Endothelial cell of umbilical vein (primary cell): Measurements from ENCODE around the gene PLEKHA5. TPM values are rescaled to one million over a fixed set of nuclear protein-coding genes. Genes with fewer than 3 reads are reported as not detected.
"Not testable (repeated sequence)": the region's sequence is repeated elsewhere in the genome, so short reads cannot be mapped to it uniquely, and the experiment has no call there.

Experiments used
- BruUV-seq: library from RNA; stranded (reverse); fragments of 400-500 nt; replicated peaks from 2 replicates; lab custom pipeline; 2021; lab: Mats Ljungman, UMichigan
- CTCF ChIA-PET: fragments of 300-600, 350-600 bp; sonication (Branson Sonifier 250); formaldehyde crosslinking; loops from one replicate; lab custom pipeline; 2021; ENCODE audit warnings: antibody characterized with exemption, inconsistent platforms; lab: Charles Lee
- POLR2A ChIA-PET: fragments of 300-600, 350-600 bp; sonication (Branson Sonifier 250); formaldehyde crosslinking; loops from one replicate; lab custom pipeline; 2021; ENCODE audit warnings: antibody characterized with exemption, inconsistent platforms; lab: Charles Lee
- DNase-seq: peaks from one replicate; pipeline ENCODE4 v3.0.0-alpha.2; 2011; ENCODE audit warnings: low read depth, low spot score
- FAIRE-seq: peaks from 2 replicates; lab custom pipeline; 2011; peaks lifted over from hg19 to GRCh38; lab: Jason Lieb, UNC
- H2AFZ ChIP-seq: 2 replicates; pipeline ENCODE4 v1.6.0; 2012; ENCODE audit warnings: low read depth, low read length, control low read depth, inconsistent platforms
- H3K27ac ChIP-seq: 2 replicates; pipeline ENCODE4 v1.5.1; 2011; ENCODE audit warnings: low read depth, mild to moderate bottlenecking, control low read depth, low read length, moderate library complexity; ENCODE audit not compliant: insufficient read depth
- H3K27me3 ChIP-seq, 2 experiments: 2 replicates each; pipeline versions ENCODE4 v1.6.0 to v1.6.1; 2011; ENCODE audit warnings: low read length in 2 of 2, mixed read lengths in 1 of 2; ENCODE audit not compliant: control insufficient read depth in 2 of 2, insufficient read depth in 2 of 2
- H3K36me3 ChIP-seq, 2 experiments: 2 replicates in 1 of 2; 3 replicates in 1 of 2; pipeline ENCODE4 v1.5.1; 2011; ENCODE audit warnings: low read length in 2 of 2, mild to moderate bottlenecking in 1 of 2, moderate library complexity in 1 of 2; ENCODE audit not compliant: control insufficient read depth in 2 of 2, insufficient read depth in 2 of 2; ENCODE audit errors: extremely low read depth in 1 of 2
- H3K4me1 ChIP-seq: 3 replicates; pipeline ENCODE4 v1.5.1; 2011; ENCODE audit warnings: mild to moderate bottlenecking, low read length; ENCODE audit not compliant: control insufficient read depth, insufficient read depth; ENCODE audit errors: extremely low read depth
- H3K4me2 ChIP-seq: 2 replicates; pipeline ENCODE4 v1.6.1; 2011; ENCODE audit warnings: low read length, control low read depth, mixed read lengths; ENCODE audit not compliant: insufficient read depth
- H3K4me3 ChIP-seq, 3 experiments: fragments of 200-600 bp in 1 of 3; sonication (generic), shearing (Covaris generic) in 1 of 3; replicated peaks in 1 of 3; 2 replicates each; pipeline ENCODE4 v1.5.1; 2011 to 2016; ENCODE audit warnings: control low read depth in 3 of 3, low read length in 3 of 3, mild to moderate bottlenecking in 2 of 3, inconsistent platforms in 1 of 3, low read depth in 1 of 3, moderate library complexity in 1 of 3; ENCODE audit not compliant: insufficient read depth in 1 of 3
- H3K79me2 ChIP-seq: 2 replicates; pipeline ENCODE4 v1.6.0; 2012; ENCODE audit warnings: low read length, inconsistent platforms; ENCODE audit not compliant: control insufficient read depth, insufficient read depth
- H3K9ac ChIP-seq: replicated peaks from 2 replicates; pipeline ENCODE3; 2011; ENCODE audit warnings: low read length, control low read depth; ENCODE audit not compliant: insufficient read depth; ENCODE audit errors: extremely low read depth
- H3K9me1 ChIP-seq: replicated peaks from 3 replicates; pipeline ENCODE4 v1.6.0; 2011; ENCODE audit warnings: mild to moderate bottlenecking, low read length; ENCODE audit not compliant: control insufficient read depth, insufficient read depth; ENCODE audit errors: extremely low read depth
- H3K9me3 ChIP-seq: replicated peaks from 2 replicates; pipeline ENCODE4 v1.5.1; 2012; ENCODE audit warnings: low read length, inconsistent platforms; ENCODE audit not compliant: control insufficient read depth, insufficient read depth
- H4K20me1 ChIP-seq: replicated peaks from 2 replicates; pipeline ENCODE3; 2011; ENCODE audit warnings: mild to moderate bottlenecking, low read length; ENCODE audit not compliant: control insufficient read depth, insufficient read depth; ENCODE audit errors: extremely low read depth
- EZH2 ChIP-seq: IDR thresholded peaks from 2 replicates; pipeline ENCODE4 v1.6.1; 2012; ENCODE audit warnings: borderline replicate concordance, low read depth, mild to moderate bottlenecking, moderate library complexity, low read length, inconsistent platforms; ENCODE audit not compliant: severe bottlenecking
- dilution Hi-C: fragments of 300-500 bp; cut with MboI; formaldehyde crosslinking; loops from one replicate; pipeline ENCODE4 v1.15.0; 2019; ENCODE audit warnings: low sequenced_read_pairs; ENCODE audit not compliant: extremely low pct_ligation_motif_present
- intact Hi-C: fragments of 100-400 bp; cut with micrococcal nuclease; formaldehyde crosslinking; loops from one replicate; pipeline ENCODE4 v1.10.0; 2022
- polyA plus RNA-seq, 4 experiments: library from polyadenylated mRNA; depleted of rRNA in 3 of 4; stranded (reverse) in 3 of 4; unstranded in 1 of 4; fragments of >200 nt; gene quantifications; 2 replicates each; pipeline versions ENCODE4 v1.2.1 to v1.2.3, GENCODE V29; 2011 to 2012; ENCODE audit warnings: missing spikeins in 1 of 4
- total RNA-seq: library from RNA; stranded (reverse); gene quantifications from 2 replicates; pipeline ENCODE4 v1.2.3, GENCODE V29; 2021

PLEKHA5 gene
- total and polyA plus RNA-seq, 2 donors (not counting 3 experiments of a cell fraction or from before 2014, with no cell fraction given) = 2.5 to 12.7 TPM

DNA sequence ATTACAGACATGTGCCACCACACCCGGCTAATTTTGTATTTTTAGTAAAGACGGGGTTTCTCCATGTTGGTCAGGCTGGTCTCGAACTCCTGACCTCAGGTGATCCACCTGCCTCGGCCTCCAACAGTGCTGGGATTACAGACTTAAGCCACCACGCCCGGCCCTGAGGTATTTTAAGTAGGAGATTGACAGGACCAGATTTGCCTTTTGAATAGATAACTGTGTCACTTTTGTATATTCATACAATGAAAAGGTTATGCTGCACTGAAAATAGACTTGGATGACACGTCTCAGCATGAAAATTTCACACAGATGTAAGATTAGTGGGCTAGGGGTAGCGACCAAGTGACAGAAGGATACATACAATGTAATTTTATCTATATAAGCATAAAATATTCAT is 263.1 kb downstream of the PLEKHA5 start:
- intact Hi-C loops, H2AFZ ChIP-seq, DNase-seq, H3K4me2 ChIP-seq, H3K79me2 ChIP-seq, dilution Hi-C loops, POLR2A ChIA-PET, H4K20me1 ChIP-seq, H3K4me3 ChIP-seq, H3K36me3 ChIP-seq, H3K27me3 ChIP-seq, H3K9ac ChIP-seq, H3K9me3 ChIP-seq, H3K9me1 ChIP-seq, H3K27ac ChIP-seq, H3K4me1 ChIP-seq, BruUV-seq, FAIRE-seq, CTCF ChIA-PET: not testable (repeated sequence)

DNA sequence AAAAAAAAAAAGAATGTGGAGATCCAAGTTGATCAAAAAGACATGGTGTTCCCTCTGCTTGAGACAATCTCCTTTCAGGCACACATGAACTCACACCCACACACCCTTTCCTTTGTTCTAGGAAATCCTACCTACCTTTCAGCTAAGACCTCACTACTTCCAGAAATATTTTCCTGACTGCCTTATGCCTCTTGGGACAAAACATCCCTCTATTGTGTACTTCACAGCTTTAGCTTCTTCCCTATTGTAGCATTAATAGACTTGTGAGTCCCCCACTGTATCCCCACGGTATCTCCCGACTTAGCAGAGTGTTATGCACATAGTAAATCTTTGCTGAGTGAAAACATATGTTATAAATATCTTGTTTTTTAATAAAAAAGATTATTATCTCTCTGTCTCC is 264.9 kb downstream of the PLEKHA5 start:
- no peaks in the 10 kb centered on the region for H3K79me2 ChIP-seq
- FAIRE-seq = no peak
- dilution Hi-C loops = no loop called here
- H3K9me3 ChIP-seq = no peaks in the 10 kb centered on the region
- intact Hi-C loops = no loop called here
- POLR2A ChIA-PET = no interaction called here
- no peaks in the 10 kb centered on the region for H3K4me1 ChIP-seq
- DNase-seq = no peak
- no peak overlapping the region for H3K4me3 ChIP-seq
- no peak overlapping the region for H3K4me2 ChIP-seq
- H3K27ac ChIP-seq = no peak overlapping the region
- no peaks in the 10 kb centered on the region for H4K20me1 ChIP-seq
- no peak for TF ChIP-seq EZH2
- no TSS peak for BruUV-seq
- no peaks in the 10 kb centered on the region for H3K36me3 ChIP-seq
- H2AFZ ChIP-seq = no peak overlapping the region
- CTCF ChIA-PET = interaction anchor here (0.7 kb wide), 1 partner anchor 190 kb away, joined by 3 read pairs; no protein-coding TSS in a partner anchor
- no peaks in the 10 kb centered on the region for H3K27me3 ChIP-seq
- no peak overlapping the region for H3K9ac ChIP-seq
- H3K9me1 ChIP-seq = no peaks in the 10 kb centered on the region
